ENCODE results near the gene GALNT7. TPM values are rescaled to one million over a fixed set of nuclear protein-coding genes. Genes with fewer than 3 reads are reported as not detected.
A peak's percentile ranks its signal among the peaks of the same experiment; 100 is the strongest.

GALNT7 gene
- total RNA-seq, 4 donors from 2014 or later, result 37.1 to 139 (median 96.4) TPM

GRCh38 chr4:173332021-173332487, 163.4 kb downstream of the GALNT7 start:
- H3K9me3 ChIP-seq, result no peaks in the 10 kb centered on the region
- TF ChIP-seq POLR2A (IDR thresholded peaks at IDR 0.05) (no peak), CTCF (IDR thresholded peaks at IDR 0.05) (no peak)
- peak overlapping the region in 2 of 4 donors; percentile 68 to 81 for H3K4me3 ChIP-seq
- DNase-seq, result no peak
- H3K27ac ChIP-seq, result peak overlapping the region in 1 of 4 donors; percentile 99
- H3K27me3 ChIP-seq, result no peaks in the 10 kb centered on the region
- H3K36me3 ChIP-seq, result peaks cover 0 to 28% (median 0%) of the 10 kb centered on the region in 3 donors
- H3K4me1 ChIP-seq, result peaks cover 0 to 22% (median 0%) of the 10 kb centered on the region in 4 donors

GRCh38 chr4:173332963-173333657, 164.5 kb downstream of the GALNT7 start:
- peaks cover 0 to 28% (median 0%) of the 10 kb centered on the region in 3 donors for H3K36me3 ChIP-seq
- TF ChIP-seq CTCF (IDR thresholded peaks at IDR 0.05) (no peak), POLR2A (IDR thresholded peaks at IDR 0.05) (no peak)
- H3K4me1 ChIP-seq, result peaks cover 0 to 22% (median 0%) of the 10 kb centered on the region in 4 donors
- peak overlapping the region; percentile 68 to 98 (median 86) for H3K4me3 ChIP-seq
- no peaks in the 10 kb centered on the region for H3K27me3 ChIP-seq
- H3K9me3 ChIP-seq, result no peaks in the 10 kb centered on the region
- DNase-seq, result no peak
- peak overlapping the region; percentile 94 to 99 (median 98) for H3K27ac ChIP-seq

DNA sequence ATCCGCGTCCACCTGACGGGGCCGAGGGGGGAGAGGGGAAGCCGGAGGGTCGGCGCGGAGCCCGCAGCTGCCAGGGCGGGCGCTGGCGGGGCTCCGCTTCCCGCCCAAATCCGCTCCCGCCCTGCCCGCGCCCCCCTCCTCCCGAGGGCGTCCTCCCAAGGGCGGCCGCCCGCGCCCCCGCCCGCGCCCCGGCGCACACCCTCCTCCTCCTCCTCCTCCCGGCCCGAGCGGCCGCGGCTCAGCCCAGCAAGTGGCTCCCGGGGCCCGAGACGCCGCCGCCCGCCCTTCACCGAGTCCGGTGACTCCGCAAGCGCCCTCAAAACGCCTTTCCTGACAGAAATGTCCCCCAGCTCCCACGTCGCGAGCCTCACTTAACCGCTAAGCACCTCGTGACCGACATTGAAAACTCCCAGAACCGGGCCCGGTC, 165.1 kb downstream of the GALNT7 start:
- Histone ChIP-seq H3K4me1 (peaks cover 0 to 22% (median 0%) of the 10 kb centered on the region in 4 donors), H3K27ac (peak overlapping the region; percentile 94 to 99 (median 98)), H3K27me3 (no peaks in the 10 kb centered on the region), H3K9me3 (no peaks in the 10 kb centered on the region), H3K4me3 (peak overlapping the region; percentile 68 to 98 (median 86)), H3K36me3 (peaks cover 0 to 24% (median 0%) of the 10 kb centered on the region in 3 donors)
- DNase-seq, result peak in 2 of 3 donors; percentile 72 to 77
- TF ChIP-seq POLR2A (IDR thresholded peaks at IDR 0.05), result no peak
- TF ChIP-seq CTCF (IDR thresholded peaks at IDR 0.05), result no peak

- Histone ChIP-seq H3K4me1 (peaks cover 0 to 22% (median 0%) of the 10 kb centered on the region in 4 donors), H3K27ac (peak within 1 kb of the TSS; percentile 94 to 99 (median 98)), H3K27me3 (no peaks in the 10 kb centered on the region), H3K9me3 (no peaks in the 10 kb centered on the region), H3K4me3 (peak within 1 kb of the TSS; percentile 68 to 98 (median 86)), H3K36me3 (peaks cover 0 to 18% (median 0%) of the 10 kb centered on the region in 3 donors)
- peak; percentile 100 for DNase-seq
- peak in 1 of 6 experiments; percentile 0 for TF ChIP-seq CTCF (IDR thresholded peaks at IDR 0.05)
- peak; percentile 96 to 99 for TF ChIP-seq POLR2A (IDR thresholded peaks at IDR 0.05)
These were observed 165.7 kb downstream of the GALNT7 start, which contains the start of gene HMGB2 for GRCh38 chr4:173334085-173334890. TSS of gene HMGB2 (minus strand) at chr4:173334358. CDS start at chr4:173333649, 709 bp downstream.

All from Peyer's patch (tissue), 4 donors.